ENCODE measurements around the gene FRMPD4. TPM values are rescaled to one million over a fixed set of nuclear protein-coding genes. Genes with fewer than 3 reads are reported as not detected.

FRMPD4 gene
- total and polyA plus RNA-seq, 2 of the 13 experiments (the other 11 are each of a cell fraction or from before 2014, with no cell fraction given) = not detected

DNA sequence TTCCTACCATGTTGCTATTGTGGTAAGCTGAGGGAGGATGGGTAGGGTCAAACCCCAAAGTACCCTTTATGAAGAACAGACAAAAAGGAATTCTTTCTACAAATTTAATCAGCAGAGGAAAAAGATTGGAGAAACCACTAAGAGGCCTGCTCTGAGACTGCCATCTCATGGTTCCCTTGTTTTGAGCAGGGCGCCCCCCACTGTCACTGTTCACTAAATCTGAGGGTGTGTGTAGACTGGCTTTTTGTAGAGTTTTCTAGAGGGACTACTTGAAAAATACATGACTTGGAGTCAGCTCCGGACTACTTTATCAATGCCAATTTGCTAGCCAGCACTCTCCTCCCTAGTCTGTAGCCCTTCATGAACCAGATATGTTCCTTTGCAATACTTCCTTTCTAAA lies 324.8 kb downstream of the FRMPD4 start:
- Histone ChIP-seq H3K9me3 (ENCODE audit: low read length) (no peaks in the 10 kb centered on the region), H3K27me3 (ENCODE audit: control insufficient read depth in 1 of 2, insufficient read depth in 2 of 2, low read length in 2 of 2) (no peaks in the 10 kb centered on the region), H3K9ac (ENCODE audit: insufficient read depth, low read depth, low read length) (no peak overlapping the region), H3K27ac (ENCODE audit: extremely low read length, insufficient read depth, low read length) (no peak overlapping the region), H3K4me1 (ENCODE audit: insufficient read depth, low read length) (no peaks in the 10 kb centered on the region), H3K36me3 (replicated peaks in 1 of 2; ENCODE audit: control insufficient read depth in 1 of 2, insufficient read depth in 2 of 2, low read length in 2 of 2) (no peaks in the 10 kb centered on the region), H4K20me1 (ENCODE audit: insufficient read depth, low read length) (no peaks in the 10 kb centered on the region), H3K4me3 (replicated peaks in 1 of 3; ENCODE audit: insufficient read depth in 1 of 3, low read depth in 2 of 3, low read length in 3 of 3) (no peak overlapping the region), H2AFZ (ENCODE audit: low read length) (no peak overlapping the region), H3K4me2 (ENCODE audit: low read depth, low read length) (no peak overlapping the region), H3K79me2 (ENCODE audit: insufficient read depth, low read length) (no peaks in the 10 kb centered on the region)
- ATAC-seq (no peak), FAIRE-seq (no peak), DNase-seq (ENCODE audit: low spot score) (no peak)
- ChIA-PET POLR2A (no interaction called here), CTCF (ENCODE audit: low intra/inter-chr PET ratio, low total read pairs) (no interaction called here)
- WGBS (ENCODE audit: low lambda C conversion rate) = 0% methylated on average over 1 of the region's 2 CpGs
- no TSS peak for BruUV-seq (replicated peaks)
- in situ Hi-C loops (cut with HindIII; ENCODE audit: extremely low pct_ligation_motif_present, low pct_unique_long_range_greater_than_20kb) (no loop called here), intact Hi-C loops (cut with micrococcal nuclease; ENCODE audit: unreplicated experiment) (no loop called here)
- TF ChIP-seq, protein P1, sequence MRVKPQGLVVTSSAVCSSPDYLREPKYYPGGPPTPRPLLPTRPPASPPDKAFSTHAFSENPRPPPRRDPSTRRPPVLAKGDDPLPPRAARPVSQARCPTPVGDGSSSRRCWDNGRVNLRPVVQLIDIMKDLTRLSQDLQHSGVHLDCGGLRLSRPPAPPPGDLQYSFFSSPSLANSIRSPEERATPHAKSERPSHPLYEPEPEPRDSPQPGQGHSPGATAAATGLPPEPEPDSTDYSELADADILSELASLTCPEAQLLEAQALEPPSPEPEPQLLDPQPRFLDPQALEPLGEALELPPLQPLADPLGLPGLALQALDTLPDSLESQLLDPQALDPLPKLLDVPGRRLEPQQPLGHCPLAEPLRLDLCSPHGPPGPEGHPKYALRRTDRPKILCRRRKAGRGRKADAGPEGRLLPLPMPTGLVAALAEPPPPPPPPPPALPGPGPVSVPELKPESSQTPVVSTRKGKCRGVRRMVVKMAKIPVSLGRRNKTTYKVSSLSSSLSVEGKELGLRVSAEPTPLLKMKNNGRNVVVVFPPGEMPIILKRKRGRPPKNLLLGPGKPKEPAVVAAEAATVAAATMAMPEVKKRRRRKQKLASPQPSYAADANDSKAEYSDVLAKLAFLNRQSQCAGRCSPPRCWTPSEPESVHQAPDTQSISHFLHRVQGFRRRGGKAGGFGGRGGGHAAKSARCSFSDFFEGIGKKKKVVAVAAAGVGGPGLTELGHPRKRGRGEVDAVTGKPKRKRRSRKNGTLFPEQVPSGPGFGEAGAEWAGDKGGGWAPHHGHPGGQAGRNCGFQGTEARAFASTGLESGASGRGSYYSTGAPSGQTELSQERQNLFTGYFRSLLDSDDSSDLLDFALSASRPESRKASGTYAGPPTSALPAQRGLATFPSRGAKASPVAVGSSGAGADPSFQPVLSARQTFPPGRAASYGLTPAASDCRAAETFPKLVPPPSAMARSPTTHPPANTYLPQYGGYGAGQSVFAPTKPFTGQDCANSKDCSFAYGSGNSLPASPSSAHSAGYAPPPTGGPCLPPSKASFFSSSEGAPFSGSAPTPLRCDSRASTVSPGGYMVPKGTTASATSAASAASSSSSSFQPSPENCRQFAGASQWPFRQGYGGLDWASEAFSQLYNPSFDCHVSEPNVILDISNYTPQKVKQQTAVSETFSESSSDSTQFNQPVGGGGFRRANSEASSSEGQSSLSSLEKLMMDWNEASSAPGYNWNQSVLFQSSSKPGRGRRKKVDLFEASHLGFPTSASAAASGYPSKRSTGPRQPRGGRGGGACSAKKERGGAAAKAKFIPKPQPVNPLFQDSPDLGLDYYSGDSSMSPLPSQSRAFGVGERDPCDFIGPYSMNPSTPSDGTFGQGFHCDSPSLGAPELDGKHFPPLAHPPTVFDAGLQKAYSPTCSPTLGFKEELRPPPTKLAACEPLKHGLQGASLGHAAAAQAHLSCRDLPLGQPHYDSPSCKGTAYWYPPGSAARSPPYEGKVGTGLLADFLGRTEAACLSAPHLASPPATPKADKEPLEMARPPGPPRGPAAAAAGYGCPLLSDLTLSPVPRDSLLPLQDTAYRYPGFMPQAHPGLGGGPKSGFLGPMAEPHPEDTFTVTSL (CRISPR knock-in tag; IDR thresholded peaks at IDR 0.05; ENCODE audit: borderline replicate concordance) = no peak
- TF ChIP-seq, protein P2, sequence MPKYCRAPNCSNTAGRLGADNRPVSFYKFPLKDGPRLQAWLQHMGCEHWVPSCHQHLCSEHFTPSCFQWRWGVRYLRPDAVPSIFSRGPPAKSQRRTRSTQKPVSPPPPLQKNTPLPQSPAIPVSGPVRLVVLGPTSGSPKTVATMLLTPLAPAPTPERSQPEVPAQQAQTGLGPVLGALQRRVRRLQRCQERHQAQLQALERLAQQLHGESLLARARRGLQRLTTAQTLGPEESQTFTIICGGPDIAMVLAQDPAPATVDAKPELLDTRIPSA (CRISPR knock-in tag; IDR thresholded peaks at IDR 0.05; ENCODE audit: borderline replicate concordance) = no peak
- no peak for TF ChIP-seq PLRG1 (conservative IDR thresholded peaks at IDR 0.05)
- TF ChIP-seq ZC3H13 (CRISPR knock-in tag; IDR thresholded peaks at IDR 0.05) = no peak
- TF ChIP-seq GATAD2A (CRISPR knock-in tag; IDR thresholded peaks at IDR 0.05) = no peak
- TF ChIP-seq ZNF816 (CRISPR knock-in tag; IDR thresholded peaks at IDR 0.05; ENCODE audit: borderline replicate concordance) = no peak
- TF ChIP-seq, protein P3, sequence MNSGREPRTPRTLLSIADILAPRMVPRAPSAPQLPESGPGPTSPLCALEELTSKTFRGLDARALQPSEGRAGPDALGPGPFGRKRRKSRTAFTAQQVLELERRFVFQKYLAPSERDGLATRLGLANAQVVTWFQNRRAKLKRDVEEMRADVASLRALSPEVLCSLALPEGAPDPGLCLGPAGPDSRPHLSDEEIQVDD (CRISPR knock-in tag; IDR thresholded peaks at IDR 0.05; ENCODE audit: borderline replicate concordance) = no peak
- no peak for TF ChIP-seq SRSF9 (IDR thresholded peaks at IDR 0.05; ENCODE audit: borderline replicate concordance, insufficient read depth, low read depth, low read length, poor library complexity, severe bottlenecking)
- TF ChIP-seq ZNF101 (CRISPR knock-in tag; IDR thresholded peaks at IDR 0.05; ENCODE audit: borderline replicate concordance, low read depth) = no peak
- TF ChIP-seq, protein P4, sequence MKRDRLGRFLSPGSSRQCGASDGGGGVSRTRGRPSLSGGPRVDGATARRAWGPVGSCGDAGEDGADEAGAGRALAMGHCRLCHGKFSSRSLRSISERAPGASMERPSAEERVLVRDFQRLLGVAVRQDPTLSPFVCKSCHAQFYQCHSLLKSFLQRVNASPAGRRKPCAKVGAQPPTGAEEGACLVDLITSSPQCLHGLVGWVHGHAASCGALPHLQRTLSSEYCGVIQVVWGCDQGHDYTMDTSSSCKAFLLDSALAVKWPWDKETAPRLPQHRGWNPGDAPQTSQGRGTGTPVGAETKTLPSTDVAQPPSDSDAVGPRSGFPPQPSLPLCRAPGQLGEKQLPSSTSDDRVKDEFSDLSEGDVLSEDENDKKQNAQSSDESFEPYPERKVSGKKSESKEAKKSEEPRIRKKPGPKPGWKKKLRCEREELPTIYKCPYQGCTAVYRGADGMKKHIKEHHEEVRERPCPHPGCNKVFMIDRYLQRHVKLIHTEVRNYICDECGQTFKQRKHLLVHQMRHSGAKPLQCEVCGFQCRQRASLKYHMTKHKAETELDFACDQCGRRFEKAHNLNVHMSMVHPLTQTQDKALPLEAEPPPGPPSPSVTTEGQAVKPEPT (CRISPR knock-in tag; IDR thresholded peaks at IDR 0.05; ENCODE audit: low read depth) = no peak
- TF ChIP-seq, protein P5, sequence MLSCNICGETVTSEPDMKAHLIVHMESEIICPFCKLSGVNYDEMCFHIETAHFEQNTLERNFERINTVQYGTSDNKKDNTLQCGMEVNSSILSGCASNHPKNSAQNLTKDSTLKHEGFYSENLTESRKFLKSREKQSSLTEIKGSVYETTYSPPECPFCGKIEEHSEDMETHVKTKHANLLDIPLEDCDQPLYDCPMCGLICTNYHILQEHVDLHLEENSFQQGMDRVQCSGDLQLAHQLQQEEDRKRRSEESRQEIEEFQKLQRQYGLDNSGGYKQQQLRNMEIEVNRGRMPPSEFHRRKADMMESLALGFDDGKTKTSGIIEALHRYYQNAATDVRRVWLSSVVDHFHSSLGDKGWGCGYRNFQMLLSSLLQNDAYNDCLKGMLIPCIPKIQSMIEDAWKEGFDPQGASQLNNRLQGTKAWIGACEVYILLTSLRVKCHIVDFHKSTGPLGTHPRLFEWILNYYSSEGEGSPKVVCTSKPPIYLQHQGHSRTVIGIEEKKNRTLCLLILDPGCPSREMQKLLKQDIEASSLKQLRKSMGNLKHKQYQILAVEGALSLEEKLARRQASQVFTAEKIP (CRISPR knock-in tag; IDR thresholded peaks at IDR 0.05; ENCODE audit: borderline replicate concordance) = no peak
- TF ChIP-seq ERF (CRISPR knock-in tag; IDR thresholded peaks at IDR 0.05) = no peak
- no peak for TF ChIP-seq ATRX (CRISPR knock-in tag; IDR thresholded peaks at IDR 0.05; ENCODE audit: borderline replicate concordance)
- no peak for TF ChIP-seq BORCS8-MEF2B (CRISPR knock-in tag; IDR thresholded peaks at IDR 0.05)
- TF ChIP-seq POLR2G (IDR thresholded peaks at IDR 0.05; ENCODE audit: low read depth, low read length) = no peak

All from HepG2 (cell line).